Stomach smooth muscle (tissue), 2 donors: ENCODE measurements around the gene PELI2.

Experiments used
- H3K27ac ChIP-seq: one replicate; pipeline ENCODE4 v1.7.0; 2013; ENCODE audit warnings: mild to moderate bottlenecking, low read length, inconsistent platforms
- H3K27me3 ChIP-seq, 2 donors: one replicate each; pipeline ENCODE4 v1.7.0; 2013; ENCODE audit warnings: low read length in 2 of 2; ENCODE audit not compliant: insufficient read depth in 2 of 2, control insufficient read depth in 1 of 2
- H3K36me3 ChIP-seq, 2 donors: one replicate each; pipeline ENCODE4 v1.7.0; 2013; ENCODE audit warnings: low read length in 2 of 2; ENCODE audit not compliant: control insufficient read depth in 2 of 2, insufficient read depth in 2 of 2
- H3K4me1 ChIP-seq: one replicate; pipeline ENCODE4 v1.7.0; 2013; ENCODE audit warnings: low read length; ENCODE audit not compliant: control insufficient read depth, insufficient read depth
- H3K4me3 ChIP-seq, 2 donors: one replicate each; pipeline ENCODE4 v1.7.0; 2013; ENCODE audit warnings: low read length in 2 of 2
- H3K9ac ChIP-seq, 2 donors: one replicate each; pipeline ENCODE4 v1.7.0; 2013; ENCODE audit warnings: low read length in 2 of 2, mild to moderate bottlenecking in 1 of 2
- H3K9me3 ChIP-seq, 2 donors: one replicate each; pipeline ENCODE4 v1.7.0; 2013; ENCODE audit warnings: low read length in 2 of 2; ENCODE audit not compliant: control insufficient read depth in 2 of 2
- donor health status: healthy.
- donor health status: Pancreatic carcinoma.

Gene PELI2

DNA sequence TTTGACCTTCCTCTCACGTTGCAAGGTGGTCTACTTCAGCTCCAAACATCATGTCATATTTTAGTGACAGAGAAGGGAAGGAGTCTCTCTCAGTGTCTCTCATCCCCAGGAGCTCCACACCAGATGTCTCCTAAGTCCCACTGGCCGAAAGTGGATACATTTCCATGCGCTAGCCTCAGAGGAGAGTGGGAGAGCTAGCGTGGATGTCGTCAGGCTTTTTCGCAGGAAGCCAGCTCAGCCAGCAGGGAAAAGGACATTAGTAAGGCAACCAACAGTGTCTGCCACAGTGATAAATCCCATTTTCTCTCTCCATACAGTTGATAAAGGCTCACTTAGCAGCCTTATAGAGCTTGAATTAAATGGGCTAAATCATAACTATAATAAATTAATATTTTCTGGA is 155.7 kb downstream of the PELI2 start:
- H3K27ac ChIP-seq: no peak overlapping the region

GRCh38 chr14:56274556-56274955 is 156.3 kb downstream of the PELI2 start:
- H3K36me3 ChIP-seq: no peaks in the 10 kb centered on the region
- no peaks in the 10 kb centered on the region for H3K27me3 ChIP-seq
- no peaks in the 10 kb centered on the region for H3K9me3 ChIP-seq
- H3K27ac ChIP-seq: no peak overlapping the region
- H3K9ac ChIP-seq: no peak overlapping the region
- H3K4me3 ChIP-seq: no peak overlapping the region
- H3K4me1 ChIP-seq: no peaks in the 10 kb centered on the region

More for the DNA sequence above, 155.7 kb downstream of the PELI2 start:
- no peak overlapping the region for H3K4me3 ChIP-seq
- no peaks in the 10 kb centered on the region for H3K27me3 ChIP-seq
- no peaks in the 10 kb centered on the region for H3K4me1 ChIP-seq
- no peaks in the 10 kb centered on the region for H3K9me3 ChIP-seq
- H3K36me3 ChIP-seq: no peaks in the 10 kb centered on the region
- H3K9ac ChIP-seq: no peak overlapping the region

DNA sequence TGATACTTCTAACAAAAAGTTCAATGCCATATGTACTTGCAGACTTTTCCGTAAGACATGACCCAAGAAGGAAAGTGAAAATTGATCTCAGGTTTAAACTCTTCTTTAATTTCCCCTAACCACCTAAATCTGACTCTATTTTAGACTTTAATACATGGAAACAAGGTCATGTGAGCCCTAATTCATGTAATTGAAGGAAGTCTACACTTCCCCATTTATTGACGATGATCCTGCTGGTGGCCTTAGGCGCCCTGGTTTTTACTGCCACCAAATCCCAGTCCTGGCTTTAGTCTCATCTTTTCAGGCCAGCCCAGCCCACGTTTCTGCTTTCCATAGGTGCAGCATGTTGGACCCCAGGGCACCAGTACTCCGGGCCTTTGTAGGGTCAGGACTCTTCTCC is 157.9 kb downstream of the PELI2 start:
- H3K9ac ChIP-seq: no peak overlapping the region

GRCh38 chr14:56278383-56278782 is 160.2 kb downstream of the PELI2 start:
- Histone ChIP-seq H3K9ac (no peak overlapping the region), H3K4me1 (no peaks in the 10 kb centered on the region), H3K27me3 (no peaks in the 10 kb centered on the region), H3K4me3 (no peak overlapping the region), H3K27ac (no peak overlapping the region), H3K9me3 (no peaks in the 10 kb centered on the region), H3K36me3 (no peaks in the 10 kb centered on the region)

More for the DNA sequence above, 157.9 kb downstream of the PELI2 start:
- Histone ChIP-seq H3K4me1 (no peaks in the 10 kb centered on the region), H3K4me3 (no peak overlapping the region), H3K9me3 (no peaks in the 10 kb centered on the region), H3K36me3 (no peaks in the 10 kb centered on the region), H3K27me3 (no peaks in the 10 kb centered on the region), H3K27ac (no peak overlapping the region)

- Histone ChIP-seq H3K4me1 (no peaks in the 10 kb centered on the region), H3K9ac (no peak overlapping the region), H3K27me3 (no peaks in the 10 kb centered on the region), H3K9me3 (no peaks in the 10 kb centered on the region), H3K4me3 (no peak overlapping the region), H3K27ac (no peak overlapping the region), H3K36me3 (no peaks in the 10 kb centered on the region)
Measured at GRCh38 chr14:56280843-56281242, 162.6 kb downstream of the PELI2 start.

DNA sequence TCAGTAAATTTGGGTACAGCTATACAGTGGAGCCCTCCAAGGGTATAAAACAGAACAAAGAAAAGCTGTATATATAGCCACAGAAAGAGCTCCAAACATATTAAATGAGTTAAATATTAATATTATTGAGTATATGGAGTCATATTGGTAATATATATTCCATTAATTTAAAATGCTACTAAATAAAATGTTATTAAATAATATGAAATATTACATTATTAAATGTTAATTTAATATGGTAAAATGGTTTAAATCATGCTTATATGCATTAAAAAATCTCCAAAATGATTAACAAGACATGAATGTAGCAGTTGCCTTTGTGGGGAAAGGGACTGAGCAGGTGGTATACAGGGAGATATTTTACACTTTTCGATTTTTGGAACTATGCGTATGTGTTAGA is 164.0 kb downstream of the PELI2 start:
- Histone ChIP-seq H3K9ac (no peak overlapping the region), H3K9me3 (no peaks in the 10 kb centered on the region), H3K27me3 (no peaks in the 10 kb centered on the region), H3K36me3 (no peaks in the 10 kb centered on the region), H3K4me1 (no peaks in the 10 kb centered on the region), H3K27ac (no peak overlapping the region), H3K4me3 (no peak overlapping the region)

DNA sequence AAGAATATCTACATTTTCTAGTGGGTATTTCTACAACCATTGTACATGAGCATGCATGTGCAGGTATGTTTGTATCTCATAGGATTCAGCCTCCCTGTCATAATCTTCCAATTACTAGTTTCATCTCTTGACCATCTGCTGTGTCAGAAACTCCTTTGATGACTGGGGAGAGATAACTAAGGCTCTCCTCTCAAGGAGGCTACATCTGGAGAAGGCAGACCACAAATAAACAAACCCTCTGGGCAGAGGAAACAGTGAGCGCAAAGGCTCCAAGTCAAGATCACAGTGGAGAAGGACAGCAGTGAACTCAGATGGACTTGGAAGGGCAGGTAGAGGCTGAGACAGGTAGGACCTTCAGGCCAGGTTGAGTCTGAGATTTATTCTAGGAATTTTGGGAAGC is 166.4 kb downstream of the PELI2 start:
- H3K4me3 ChIP-seq: no peak overlapping the region
- no peaks in the 10 kb centered on the region for H3K9me3 ChIP-seq

GRCh38 chr14:56289155-56289554 is 170.9 kb downstream of the PELI2 start:
- Histone ChIP-seq H3K9me3 (no peaks in the 10 kb centered on the region), H3K4me1 (no peaks in the 10 kb centered on the region), H3K27me3 (no peaks in the 10 kb centered on the region), H3K27ac (no peak overlapping the region), H3K36me3 (no peaks in the 10 kb centered on the region), H3K4me3 (no peak overlapping the region), H3K9ac (no peak overlapping the region)

More for the DNA sequence above, 166.4 kb downstream of the PELI2 start:
- H3K9ac ChIP-seq: no peak overlapping the region
- H3K27ac ChIP-seq: no peak overlapping the region
- H3K27me3 ChIP-seq: no peaks in the 10 kb centered on the region
- H3K36me3 ChIP-seq: no peaks in the 10 kb centered on the region
- no peaks in the 10 kb centered on the region for H3K4me1 ChIP-seq

GRCh38 chr14:56290195-56290594 is 172.0 kb downstream of the PELI2 start:
- H3K9me3 ChIP-seq: no peaks in the 10 kb centered on the region
- H3K4me1 ChIP-seq: no peaks in the 10 kb centered on the region
- no peak overlapping the region for H3K27ac ChIP-seq
- H3K36me3 ChIP-seq: no peaks in the 10 kb centered on the region
- H3K4me3 ChIP-seq: no peak overlapping the region
- H3K27me3 ChIP-seq: no peaks in the 10 kb centered on the region
- no peak overlapping the region for H3K9ac ChIP-seq

DNA sequence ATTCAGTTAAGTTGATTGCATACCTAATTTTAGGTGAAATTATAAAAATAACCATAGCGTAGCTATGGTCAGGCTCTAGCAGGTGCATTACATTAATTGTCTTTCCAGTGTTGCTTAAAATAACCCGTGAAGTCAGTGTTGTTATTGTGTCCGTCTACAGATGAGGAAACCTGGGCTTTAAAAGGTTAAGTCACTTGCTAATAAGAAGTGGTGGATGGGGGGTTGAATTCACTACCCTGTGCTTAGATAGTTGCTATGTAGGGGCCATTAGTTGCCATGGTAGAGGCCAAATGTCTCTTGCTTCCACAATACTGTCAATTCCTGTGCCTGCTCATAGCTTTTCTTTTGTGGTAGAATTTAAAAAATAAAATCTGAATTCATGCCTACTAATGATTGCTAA is 174.8 kb downstream of the PELI2 start:
- Histone ChIP-seq H3K36me3 (peaks cover 0 to 5% of the 10 kb centered on the region in 2 donors), H3K9me3 (no peaks in the 10 kb centered on the region)

DNA sequence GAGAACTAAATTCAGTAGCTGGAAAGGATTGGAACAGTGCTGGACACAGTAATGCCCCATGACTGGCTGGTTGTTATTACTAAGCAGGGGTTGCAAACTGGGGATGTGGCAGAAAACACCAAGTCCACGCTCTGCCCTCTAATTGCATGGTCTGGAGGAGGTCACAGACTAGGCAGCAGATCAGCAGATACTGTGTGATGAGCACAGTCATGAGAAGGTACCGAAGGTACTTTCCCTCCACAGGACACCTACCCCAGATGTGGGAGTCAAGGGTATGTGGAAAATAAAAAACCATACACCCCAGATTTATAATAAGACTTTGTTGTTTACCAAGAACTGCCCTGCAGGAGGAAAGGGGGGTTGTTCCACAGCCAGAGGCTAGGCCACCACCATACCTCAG is 175.3 kb downstream of the PELI2 start:
- Histone ChIP-seq H3K9ac (no peak overlapping the region), H3K9me3 (no peaks in the 10 kb centered on the region), H3K36me3 (peaks cover 0 to 5% of the 10 kb centered on the region in 2 donors), H3K27me3 (no peaks in the 10 kb centered on the region), H3K4me3 (no peak overlapping the region), H3K27ac (no peak overlapping the region), H3K4me1 (no peaks in the 10 kb centered on the region)

More for the DNA sequence above, 174.8 kb downstream of the PELI2 start:
- H3K9ac ChIP-seq: no peak overlapping the region
- H3K4me1 ChIP-seq: no peaks in the 10 kb centered on the region
- no peak overlapping the region for H3K27ac ChIP-seq
- H3K4me3 ChIP-seq: no peak overlapping the region
- H3K27me3 ChIP-seq: no peaks in the 10 kb centered on the region
